ENCODE results near the gene FAM149B1.
"Not testable (repeated sequence)": the region's sequence is repeated elsewhere in the genome, so short reads cannot be mapped to it uniquely, and the experiment has no call there.

The FAM149B1 gene

GRCh38 chr10:73252445-73253224 is 84.7 kb downstream of the FAM149B1 start, which contains the start of gene MRPS16:
MRPS16 (minus strand) TSS chr10:73252644; CDS start chr10:73252482, 162 bp downstream.
- no peaks in the 10 kb centered on the region for H3K27me3 ChIP-seq (ENCODE audit: insufficient read depth, low read length, poor library complexity)
- peak within 1 kb of the TSS; percentile 84 for H2AFZ ChIP-seq (ENCODE audit: low read depth, low read length)
- peak; percentile 96 for DNase-seq
- no peak for TF ChIP-seq CTCF (IDR thresholded peaks at IDR 0.05; ENCODE audit: borderline replicate concordance, extremely low read depth, low read length, poor library complexity, severe bottlenecking)
- no peak for TF ChIP-seq EZH2 (IDR thresholded peaks at IDR 0.05; ENCODE audit: borderline replicate concordance, low read depth, low read length, severe bottlenecking)
- peaks cover 34% of the 10 kb centered on the region for H3K36me3 ChIP-seq (ENCODE audit: insufficient read depth, low read length)
- no peaks in the 10 kb centered on the region for H4K20me1 ChIP-seq (ENCODE audit: insufficient read depth, low read length)
- peaks cover 50% of the 10 kb centered on the region for H3K4me1 ChIP-seq (ENCODE audit: insufficient read depth, low read length)
- H3K27ac ChIP-seq (ENCODE audit: low read length) = peak within 1 kb of the TSS; percentile 85
- peak; percentile 87 for ATAC-seq (ENCODE audit: insufficient read depth, low read depth)
- no peaks in the 10 kb centered on the region for H3K9me3 ChIP-seq (ENCODE audit: insufficient read depth, low read length, severe bottlenecking)
- peak within 1 kb of the TSS; percentile 87 for H3K9ac ChIP-seq (ENCODE audit: low read depth, low read length)
- peak within 1 kb of the TSS; percentile 72 to 86 for H3K4me3 ChIP-seq (ENCODE audit: low read depth in 1 of 2, low read length in 2 of 2)
- H3K4me2 ChIP-seq (ENCODE audit: insufficient read depth, low read length) = peak within 1 kb of the TSS; percentile 90
- H3K79me2 ChIP-seq (ENCODE audit: insufficient read depth, low read length) = peaks cover 59% of the 10 kb centered on the region

DNA sequence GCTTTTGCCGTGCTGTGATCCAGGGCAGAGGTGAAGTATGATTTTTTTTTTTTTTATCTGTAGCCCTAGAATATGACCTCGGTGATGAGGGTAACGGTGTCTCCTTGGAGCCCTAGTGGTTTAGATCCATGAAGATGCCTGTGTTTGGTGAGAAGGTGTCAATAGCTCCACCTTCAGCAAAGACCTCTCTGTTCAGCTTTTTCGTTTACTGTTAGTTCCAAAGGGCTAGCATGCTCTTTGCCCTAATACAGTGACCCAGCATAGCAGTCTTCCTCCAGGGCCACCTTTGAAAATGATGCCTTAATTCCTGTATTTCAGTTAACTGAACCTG is 85.3 kb downstream of the FAM149B1 start:
- Histone ChIP-seq H3K79me2 (ENCODE audit: insufficient read depth, low read length) (peaks cover 53% of the 10 kb centered on the region), H3K9me3 (ENCODE audit: insufficient read depth, low read length, severe bottlenecking) (no peaks in the 10 kb centered on the region), H3K27me3 (ENCODE audit: insufficient read depth, low read length, poor library complexity) (no peaks in the 10 kb centered on the region), H3K4me3 (ENCODE audit: low read depth in 1 of 2, low read length in 2 of 2) (peak overlapping the region; percentile 72 to 86), H4K20me1 (ENCODE audit: insufficient read depth, low read length) (no peaks in the 10 kb centered on the region), H2AFZ (ENCODE audit: low read depth, low read length) (peak overlapping the region; percentile 84), H3K27ac (ENCODE audit: low read length) (peak overlapping the region; percentile 85), H3K4me2 (ENCODE audit: insufficient read depth, low read length) (peak overlapping the region; percentile 90), H3K4me1 (ENCODE audit: insufficient read depth, low read length) (peaks cover 44% of the 10 kb centered on the region), H3K36me3 (ENCODE audit: insufficient read depth, low read length) (peaks cover 30% of the 10 kb centered on the region), H3K9ac (ENCODE audit: low read depth, low read length) (peak overlapping the region; percentile 87)
- ATAC-seq (ENCODE audit: insufficient read depth, low read depth) (no peak), DNase-seq (no peak)
- TF ChIP-seq CTCF (IDR thresholded peaks at IDR 0.05; ENCODE audit: borderline replicate concordance, extremely low read depth, low read length, poor library complexity, severe bottlenecking) (no peak), EZH2 (IDR thresholded peaks at IDR 0.05; ENCODE audit: borderline replicate concordance, low read depth, low read length, severe bottlenecking) (no peak)

DNA sequence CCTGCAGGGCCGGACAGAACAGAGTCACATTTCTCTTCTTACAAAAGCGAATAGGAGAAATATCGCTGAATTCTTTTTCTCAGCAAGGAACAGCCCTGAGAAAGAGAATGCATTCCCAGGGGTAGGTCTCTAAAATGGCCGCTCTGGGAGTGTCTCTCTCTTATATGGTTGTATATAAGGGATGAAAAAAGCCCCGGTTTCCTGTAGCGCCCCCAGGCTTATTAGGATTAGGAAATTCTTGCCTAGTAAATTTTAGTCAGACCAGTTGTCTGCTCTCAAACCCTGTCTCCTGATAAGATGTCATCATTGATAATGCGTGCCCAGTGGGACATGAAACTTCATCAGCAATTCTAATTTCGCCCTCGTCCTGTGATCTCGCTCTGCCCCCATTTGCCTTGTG is 90.7 kb downstream of the FAM149B1 start:
- peak; percentile 26 for DNase-seq
- H3K27me3 ChIP-seq (ENCODE audit: insufficient read depth, low read length, poor library complexity); H2AFZ ChIP-seq (ENCODE audit: low read depth, low read length); H3K27ac ChIP-seq (ENCODE audit: low read length); H3K9ac ChIP-seq (ENCODE audit: low read depth, low read length); H4K20me1 ChIP-seq (ENCODE audit: insufficient read depth, low read length); H3K9me3 ChIP-seq (ENCODE audit: insufficient read depth, low read length, severe bottlenecking); ATAC-seq (ENCODE audit: insufficient read depth, low read depth); H3K4me3 ChIP-seq (ENCODE audit: low read depth in 1 of 2, low read length in 2 of 2); H3K4me1 ChIP-seq (ENCODE audit: insufficient read depth, low read length); H3K79me2 ChIP-seq (ENCODE audit: insufficient read depth, low read length); H3K4me2 ChIP-seq (ENCODE audit: insufficient read depth, low read length); H3K36me3 ChIP-seq (ENCODE audit: insufficient read depth, low read length): not testable (repeated sequence)

GRCh38 chr10:73261362-73261995 is 93.6 kb downstream of the FAM149B1 start:
- no peak overlapping the region for H3K4me3 ChIP-seq (ENCODE audit: low read depth in 1 of 2, low read length in 2 of 2)
- TF ChIP-seq EZH2 (IDR thresholded peaks at IDR 0.05; ENCODE audit: borderline replicate concordance, low read depth, low read length, severe bottlenecking) = no peak
- no peak for TF ChIP-seq CTCF (IDR thresholded peaks at IDR 0.05; ENCODE audit: borderline replicate concordance, extremely low read depth, low read length, poor library complexity, severe bottlenecking)
- no peaks in the 10 kb centered on the region for H3K27me3 ChIP-seq (ENCODE audit: insufficient read depth, low read length, poor library complexity)
- no peaks in the 10 kb centered on the region for H3K79me2 ChIP-seq (ENCODE audit: insufficient read depth, low read length)
- no peak overlapping the region for H3K27ac ChIP-seq (ENCODE audit: low read length)
- H3K9me3 ChIP-seq (ENCODE audit: insufficient read depth, low read length, severe bottlenecking) = peaks cover 8% of the 10 kb centered on the region
- ATAC-seq (ENCODE audit: insufficient read depth, low read depth) = no peak
- H3K36me3 ChIP-seq (ENCODE audit: insufficient read depth, low read length) = no peaks in the 10 kb centered on the region
- no peak overlapping the region for H3K9ac ChIP-seq (ENCODE audit: low read depth, low read length)
- no peaks in the 10 kb centered on the region for H3K4me1 ChIP-seq (ENCODE audit: insufficient read depth, low read length)
- DNase-seq = no peak
- H4K20me1 ChIP-seq (ENCODE audit: insufficient read depth, low read length) = no peaks in the 10 kb centered on the region
- no peak overlapping the region for H2AFZ ChIP-seq (ENCODE audit: low read depth, low read length)
- H3K4me2 ChIP-seq (ENCODE audit: insufficient read depth, low read length) = no peak overlapping the region
